Activated T-helper 2 cell treated with anti-CD3 and anti-CD28 coated beads, Interferon-gamma antibody, Interleukin-2, Interleukin-4, amounts not matched to agents 10 μg/mL and 5 μg/mL and 100 μg/mL, durations not matched to agents 14 hours and 24 hours and 36 hours (primary cell): ENCODE results near the gene ZNF587B. TPM values are rescaled to one million over a fixed set of nuclear protein-coding genes. Genes with fewer than 3 reads are reported as not detected.
"Not testable (repeated sequence)": the region's sequence is repeated elsewhere in the genome, so short reads cannot be mapped to it uniquely, and the experiment has no call there.

Experiments
- DNase-seq: peaks from one replicate; pipeline ENCODE4 v3.0.0; 2021; ENCODE audit warnings: low spot score
- H3K27ac Mint-ChIP-seq: one replicate; pipeline ENCODE4 v1.8.0; 2021; ENCODE audit warnings: mixed read lengths
- H3K27me3 Mint-ChIP-seq: one replicate; pipeline ENCODE4 v1.8.0; 2021; ENCODE audit warnings: low read depth, mixed read lengths
- H3K36me3 Mint-ChIP-seq: one replicate; pipeline ENCODE4 v1.8.0; 2021; ENCODE audit warnings: low read depth, mixed read lengths
- H3K4me1 Mint-ChIP-seq: one replicate; pipeline ENCODE4 v1.8.0; 2021; ENCODE audit warnings: low read depth, mixed read lengths
- H3K4me3 Mint-ChIP-seq: one replicate; pipeline ENCODE4 v1.8.0; 2021; ENCODE audit warnings: low read depth, mild to moderate bottlenecking, moderate library complexity, mixed read lengths
- H3K9me3 Mint-ChIP-seq: one replicate; pipeline ENCODE4 v1.8.0; 2021; ENCODE audit warnings: mixed read lengths
- intact Hi-C: fragments of 100-400 bp; cut with micrococcal nuclease; formaldehyde crosslinking; loops from one replicate; pipeline ENCODE4 v1.15.1; 2023
- total RNA-seq: library from RNA; stranded (reverse); gene quantifications from 2 replicates; pipeline ENCODE4 v1.2.3, GENCODE V29; 2022

The ZNF587B gene
- total RNA-seq, 1 donor from 2014 or later = 20.8 TPM

- DNase-seq, H3K4me3 Mint-ChIP-seq, H3K27me3 Mint-ChIP-seq, H3K27ac Mint-ChIP-seq: not testable (repeated sequence)
- peaks cover 16% of the 10 kb centered on the region for H3K4me1 Mint-ChIP-seq
- peaks cover 30% of the 10 kb centered on the region for H3K9me3 Mint-ChIP-seq
- intact Hi-C loops = loop anchor here (10.0 kb wide), 1 partner anchor 63 kb away; the partner anchor contains the start of gene ZNF417
- peaks cover 76% of the 10 kb centered on the region for H3K36me3 Mint-ChIP-seq
Measured at GRCh38 chr19:57851812-57852603, 21.9 kb downstream of the ZNF587B start.

GRCh38 chr19:57854117-57854516 lies 24.0 kb downstream of the ZNF587B start:
- intact Hi-C loops = loop anchor here (10.0 kb wide), 1 partner anchor 61 kb away; the partner anchor contains the start of gene ZNF417
- H3K27me3 Mint-ChIP-seq = not testable (repeated sequence)
- H3K4me1 Mint-ChIP-seq = peaks cover 16% of the 10 kb centered on the region

GRCh38 chr19:57862351-57862750 lies 32.3 kb downstream of the ZNF587B start:
- DNase-seq, H3K4me3 Mint-ChIP-seq, H3K4me1 Mint-ChIP-seq, H3K27me3 Mint-ChIP-seq, intact Hi-C loops, H3K27ac Mint-ChIP-seq: not testable (repeated sequence)
- H3K9me3 Mint-ChIP-seq = peaks cover 67% of the 10 kb centered on the region
- H3K36me3 Mint-ChIP-seq = peaks cover 96% of the 10 kb centered on the region

More at GRCh38 chr19:57854117-57854516, 24.0 kb downstream of the ZNF587B start:
- DNase-seq, H3K4me3 Mint-ChIP-seq, H3K27ac Mint-ChIP-seq: not testable (repeated sequence)
- Mint-ChIP-seq H3K36me3 (peaks cover 90% of the 10 kb centered on the region), H3K9me3 (peaks cover 42% of the 10 kb centered on the region)

- H3K27me3 Mint-ChIP-seq = no peaks in the 10 kb centered on the region
- H3K27ac Mint-ChIP-seq = no peak overlapping the region
- no peaks in the 10 kb centered on the region for H3K4me1 Mint-ChIP-seq
- H3K4me3 Mint-ChIP-seq = no peak overlapping the region
- DNase-seq = no peak
- H3K9me3 Mint-ChIP-seq = peaks cover 65% of the 10 kb centered on the region
- intact Hi-C loops = no loop called here
- peaks cover 81% of the 10 kb centered on the region for H3K36me3 Mint-ChIP-seq
Measured at GRCh38 chr19:57867868-57868492, 37.9 kb downstream of the ZNF587B start.

GRCh38 chr19:57869655-57870054 lies 39.6 kb downstream of the ZNF587B start:
- DNase-seq, H3K4me3 Mint-ChIP-seq, H3K27me3 Mint-ChIP-seq, intact Hi-C loops, H3K4me1 Mint-ChIP-seq, H3K27ac Mint-ChIP-seq: not testable (repeated sequence)
- Mint-ChIP-seq H3K9me3 (peaks cover 73% of the 10 kb centered on the region), H3K36me3 (peaks cover 81% of the 10 kb centered on the region)

GRCh38 chr19:57870225-57870624 lies 40.1 kb downstream of the ZNF587B start:
- Mint-ChIP-seq H3K27ac (no peak overlapping the region), H3K4me1 (no peaks in the 10 kb centered on the region), H3K27me3 (no peaks in the 10 kb centered on the region), H3K9me3 (peaks cover 70% of the 10 kb centered on the region), H3K4me3 (no peak overlapping the region), H3K36me3 (peaks cover 81% of the 10 kb centered on the region)
- no peak for DNase-seq
- intact Hi-C loops = no loop called here

GRCh38 chr19:57872450-57872849 lies 42.4 kb downstream of the ZNF587B start:
- Mint-ChIP-seq H3K27ac (no peak overlapping the region), H3K36me3 (peaks cover 79% of the 10 kb centered on the region), H3K4me1 (no peaks in the 10 kb centered on the region)

GRCh38 chr19:57873883-57874799 lies 44.0 kb downstream of the ZNF587B start:
- intact Hi-C loops, H3K4me1 Mint-ChIP-seq, H3K27me3 Mint-ChIP-seq, H3K4me3 Mint-ChIP-seq, H3K27ac Mint-ChIP-seq, DNase-seq: not testable (repeated sequence)
- Mint-ChIP-seq H3K9me3 (peaks cover 74% of the 10 kb centered on the region), H3K36me3 (peaks cover 78% of the 10 kb centered on the region)

More at GRCh38 chr19:57872450-57872849, 42.4 kb downstream of the ZNF587B start:
- Mint-ChIP-seq H3K4me3 (no peak overlapping the region), H3K27me3 (no peaks in the 10 kb centered on the region), H3K9me3 (peaks cover 72% of the 10 kb centered on the region)
- intact Hi-C loops = no loop called here
- no peak for DNase-seq

- no peaks in the 10 kb centered on the region for H3K27me3 Mint-ChIP-seq
- H3K4me1 Mint-ChIP-seq = peaks cover 4% of the 10 kb centered on the region
- peaks cover 58% of the 10 kb centered on the region for H3K9me3 Mint-ChIP-seq
- H3K36me3 Mint-ChIP-seq = peaks cover 73% of the 10 kb centered on the region
- no peak overlapping the region for H3K27ac Mint-ChIP-seq
- no peak for DNase-seq
- intact Hi-C loops = no loop called here
- no peak overlapping the region for H3K4me3 Mint-ChIP-seq
Measured at GRCh38 chr19:57886046-57886445, 55.9 kb downstream of the ZNF587B start.

- H3K4me3 Mint-ChIP-seq = peak overlapping the region; percentile 87
- peaks cover 66% of the 10 kb centered on the region for H3K9me3 Mint-ChIP-seq
- intact Hi-C loops = no loop called here
- peaks cover 4% of the 10 kb centered on the region for H3K4me1 Mint-ChIP-seq
- no peak overlapping the region for H3K27ac Mint-ChIP-seq
- peaks cover 73% of the 10 kb centered on the region for H3K36me3 Mint-ChIP-seq
- no peak for DNase-seq
- H3K27me3 Mint-ChIP-seq = no peaks in the 10 kb centered on the region
Measured at GRCh38 chr19:57887195-57887941, 57.3 kb downstream of the ZNF587B start.

- intact Hi-C loops = no loop called here
- H3K36me3 Mint-ChIP-seq = peaks cover 67% of the 10 kb centered on the region
- no peak for DNase-seq
Measured at GRCh38 chr19:57888107-57888559, 58.0 kb downstream of the ZNF587B start.

More at GRCh38 chr19:57888107-57888559, 58.0 kb downstream of the ZNF587B start:
- peaks cover 4% of the 10 kb centered on the region for H3K4me1 Mint-ChIP-seq
- no peaks in the 10 kb centered on the region for H3K27me3 Mint-ChIP-seq
- H3K9me3 Mint-ChIP-seq = peaks cover 65% of the 10 kb centered on the region
- H3K4me3 Mint-ChIP-seq = peak overlapping the region; percentile 87
- H3K27ac Mint-ChIP-seq = peak overlapping the region; percentile 72
